GM19099 (cell line): ENCODE data around the gene S100P.

ENCODE experiments used
- POLR2A ChIP-seq: IDR thresholded peaks from 3 replicates; pipeline ENCODE4 v1.6.1; 2011; ENCODE audit warnings: low read depth; ENCODE audit not compliant: insufficient read length; ENCODE audit errors: extremely low read depth

Gene S100P

DNA sequence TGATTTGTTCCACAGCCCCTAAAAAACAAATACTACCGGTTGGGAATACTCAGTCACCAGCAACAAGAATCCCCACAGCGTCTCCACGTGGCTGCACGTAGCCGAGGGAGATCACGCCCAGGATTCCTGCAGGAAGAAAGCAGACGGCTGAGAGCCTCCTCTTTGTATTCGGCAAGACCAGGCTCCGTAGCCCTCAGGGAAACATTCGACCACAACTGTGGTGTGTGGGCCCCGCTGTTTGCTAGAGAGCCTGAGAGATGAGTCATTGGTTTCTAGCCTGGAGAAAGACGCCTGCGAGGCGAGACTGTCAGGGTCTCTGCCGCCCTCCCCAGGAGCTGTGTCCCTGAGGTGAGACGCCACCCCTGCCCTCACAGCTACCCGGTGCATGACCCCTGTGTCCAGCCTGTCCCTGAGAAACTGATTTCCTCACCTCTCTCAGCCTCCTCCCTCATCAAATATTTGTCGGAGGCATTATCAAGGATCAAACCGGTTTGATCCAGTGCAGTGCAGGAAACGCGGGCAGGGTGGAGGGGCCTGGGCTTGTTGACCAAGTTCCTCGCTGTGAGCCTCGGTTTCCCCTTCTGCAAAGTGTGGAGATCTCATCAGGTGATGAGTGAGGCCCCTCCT lies 4.7 kb upstream of the S100P start:
- TF ChIP-seq POLR2A, result no peak

- no peak for TF ChIP-seq POLR2A
Observed at GRCh38 chr4:6689506-6689960, 4.1 kb upstream of the S100P start.

DNA sequence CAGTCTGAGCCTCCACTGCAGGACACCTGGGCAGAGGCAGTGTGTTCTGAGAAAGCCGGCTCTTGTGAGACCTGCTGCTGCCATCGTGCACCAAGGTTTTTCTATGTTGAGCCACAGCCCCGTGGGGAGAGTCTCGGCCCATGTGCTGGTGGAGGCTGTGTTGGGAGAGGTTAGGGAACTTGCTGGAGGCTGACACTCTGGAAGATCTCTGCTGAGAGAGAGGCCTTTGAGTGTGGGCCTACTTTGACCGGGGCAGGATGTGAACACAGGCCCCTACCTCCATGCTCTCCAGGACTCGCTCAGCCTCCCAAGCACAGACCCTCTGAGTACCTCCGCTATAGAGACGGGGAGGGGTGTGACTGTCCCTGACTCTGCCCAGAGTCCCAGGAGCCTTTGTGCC lies 1.3 kb upstream of the S100P start:
- TF ChIP-seq POLR2A, result no peak

DNA sequence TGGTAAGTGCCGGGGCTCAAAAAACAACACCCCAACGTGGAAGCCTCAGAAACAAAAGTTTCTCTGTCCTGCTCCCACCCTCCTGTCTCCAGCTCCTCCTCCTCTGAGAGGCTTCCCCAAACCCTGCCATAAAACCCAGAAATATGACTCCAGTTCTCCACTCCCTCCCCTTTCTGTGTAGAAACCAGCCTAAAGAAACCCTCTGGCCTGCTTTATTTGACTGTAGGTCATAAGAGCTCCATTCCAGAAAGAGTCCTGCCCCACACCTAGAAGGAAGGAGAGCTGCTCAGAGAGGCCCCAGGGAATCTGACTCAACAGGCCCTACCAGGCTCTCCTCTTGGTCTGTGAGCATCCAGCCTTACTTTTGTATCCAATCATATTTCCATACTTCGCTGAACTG lies 872 bp upstream of the S100P start:
- TF ChIP-seq POLR2A, result no peak

DNA sequence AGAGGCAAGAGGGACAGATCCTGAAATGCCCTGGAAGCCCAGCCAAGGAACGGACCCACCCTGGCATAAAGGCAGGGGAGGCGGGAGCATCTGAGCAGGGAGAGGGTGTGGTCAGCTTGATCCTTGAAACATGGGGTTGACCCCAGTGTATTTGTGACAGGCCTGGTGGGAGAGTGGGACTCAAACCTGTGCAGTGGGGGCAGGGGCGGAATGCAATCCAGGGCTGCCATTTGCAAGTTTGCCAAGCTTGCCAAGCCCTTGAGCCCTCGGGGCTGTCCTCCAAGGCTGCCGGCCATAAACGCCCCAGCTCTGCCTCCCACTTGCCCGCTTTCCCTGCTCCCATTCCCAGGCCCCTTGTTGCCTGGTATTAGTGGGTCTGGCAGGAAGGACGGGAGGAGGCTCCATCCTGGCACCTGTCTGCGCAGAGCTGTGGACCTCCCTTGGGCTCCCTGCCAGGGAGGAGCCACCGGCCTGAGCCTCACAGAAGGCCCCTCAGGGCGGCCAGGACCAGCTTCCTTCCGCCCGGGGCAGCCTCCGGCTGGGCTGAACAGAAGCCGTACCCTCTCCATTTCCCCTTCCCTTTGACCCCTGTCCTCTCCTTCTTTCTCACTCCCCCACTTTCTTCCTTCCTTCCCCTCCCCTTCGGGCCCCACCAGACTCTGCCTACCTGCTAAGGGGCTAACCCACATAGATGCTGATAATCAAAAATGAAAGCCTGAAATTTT lies 661 bp downstream of the S100P start:
- TF ChIP-seq POLR2A, result no peak

- TF ChIP-seq POLR2A, result no peak
Observed at GRCh38 chr4:6695660-6696610, 2.3 kb downstream of the S100P start.

GRCh38 chr4:6696611-6697010 lies 2.9 kb downstream of the S100P start:
- TF ChIP-seq POLR2A, result no peak

- no peak for TF ChIP-seq POLR2A
Observed at GRCh38 chr4:6697131-6697530, 3.5 kb downstream of the S100P start.

DNA sequence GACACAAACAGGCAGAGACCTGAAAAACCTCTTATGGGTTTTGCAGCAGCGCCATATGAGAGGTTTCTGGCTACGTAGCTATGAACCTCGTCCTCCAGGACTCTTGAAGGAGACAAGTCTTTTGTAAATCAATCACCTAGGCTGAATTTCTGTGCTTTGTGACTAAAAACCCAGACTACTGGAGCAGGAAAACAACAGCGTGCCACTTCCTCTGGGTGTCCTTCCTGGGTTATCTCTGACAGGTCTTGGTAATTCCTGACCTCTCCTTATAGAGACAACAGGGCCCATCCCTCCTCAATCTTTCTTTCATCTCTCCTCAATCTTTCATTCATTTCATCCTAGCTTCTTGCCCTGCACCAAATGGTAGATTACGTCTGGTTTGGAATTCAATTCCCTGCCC lies 5.7 kb downstream of the S100P start:
- no peak for TF ChIP-seq POLR2A

DNA sequence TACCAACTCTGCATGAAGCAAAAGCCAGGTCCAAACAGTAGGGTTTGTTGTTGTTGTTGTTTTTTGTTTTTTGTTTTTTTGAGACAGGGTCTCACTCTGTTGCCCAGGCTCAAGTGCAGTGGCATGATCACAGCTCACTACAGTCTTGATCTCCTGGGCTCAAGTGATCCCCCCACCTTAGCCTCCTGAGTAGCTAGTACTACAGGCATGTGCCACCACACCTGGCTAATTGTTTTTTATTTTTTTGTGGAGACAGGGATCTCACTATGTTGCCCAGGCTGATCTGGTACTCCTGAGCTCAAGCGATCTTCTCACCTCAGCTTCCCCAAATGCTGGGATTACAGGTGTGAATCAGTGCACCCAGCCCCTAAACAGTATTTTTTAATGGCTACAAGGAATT lies 6.2 kb downstream of the S100P start:
- TF ChIP-seq POLR2A, result no peak

- TF ChIP-seq POLR2A, result no peak
Observed at GRCh38 chr4:6701371-6701770, 7.7 kb downstream of the S100P start.

DNA sequence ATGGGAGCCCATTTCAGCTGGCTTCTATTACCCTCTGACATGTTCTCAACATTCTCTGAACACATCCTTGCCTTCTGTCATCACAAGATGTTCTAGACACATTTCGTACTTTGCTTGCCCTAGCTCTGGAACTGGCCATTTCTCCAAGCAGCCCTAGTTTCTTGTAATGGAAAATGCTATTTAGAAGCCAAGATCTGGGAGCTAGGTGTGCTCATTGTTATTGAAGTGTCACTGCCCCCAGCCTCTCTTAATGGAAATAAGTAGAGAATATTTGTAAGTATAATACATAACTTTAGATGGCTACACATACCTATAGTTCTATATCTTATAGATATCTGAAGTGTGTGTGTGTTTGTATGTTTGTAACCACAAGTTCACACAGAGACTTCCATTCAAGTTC lies 9.1 kb downstream of the S100P start:
- TF ChIP-seq POLR2A, result no peak

DNA sequence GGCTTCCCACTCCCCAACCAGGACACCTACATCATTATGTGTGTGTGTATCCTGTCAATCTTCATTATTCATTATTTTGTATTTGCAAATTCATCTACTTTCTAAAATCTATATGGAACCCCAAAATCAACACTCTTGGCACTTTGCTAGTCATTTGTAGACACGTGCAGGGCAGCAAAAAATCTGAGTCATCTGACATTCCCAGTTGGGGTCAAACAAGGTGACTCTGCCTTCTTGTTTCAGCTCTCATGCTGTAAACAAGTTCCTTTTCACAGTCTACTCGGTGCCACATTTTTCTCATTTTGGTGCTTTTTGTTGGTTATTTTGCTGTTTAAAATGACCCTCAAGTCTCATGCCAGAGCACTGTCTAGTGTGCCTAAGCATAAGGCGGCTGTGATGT lies 10.1 kb downstream of the S100P start:
- TF ChIP-seq POLR2A, result no peak

- no peak for TF ChIP-seq POLR2A
Observed at GRCh38 chr4:6705646-6706045, 12.0 kb downstream of the S100P start.

DNA sequence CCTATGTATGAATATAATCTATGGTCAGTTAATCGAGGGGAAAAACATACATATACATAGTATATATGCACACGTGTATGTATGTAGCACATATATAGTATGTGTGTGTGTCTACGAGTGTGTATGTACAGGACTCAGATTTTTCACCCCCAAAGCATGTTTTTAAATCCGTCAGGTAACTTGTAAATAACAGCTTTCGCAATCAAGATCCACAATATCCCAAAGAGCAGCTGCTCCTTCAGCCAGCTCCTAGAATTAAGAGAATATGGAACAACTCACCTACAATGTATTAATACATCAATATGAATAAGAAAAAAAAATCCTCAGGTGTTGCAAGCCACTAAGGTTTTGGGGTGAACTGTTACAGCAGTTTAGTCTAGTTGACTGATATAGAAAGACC lies 12.5 kb downstream of the S100P start:
- no peak for TF ChIP-seq POLR2A
